Measurements from ENCODE around the gene CNOT2.

GRCh38 chr12:70244409-70244808 lies 1.2 kb downstream of the CNOT2 start:
- TF ChIP-seq CTCF (IDR thresholded peaks at IDR 0.05; ENCODE audit: low read depth, low read length, missing input control) (no peak), RAD21 (IDR thresholded peaks at IDR 0.05) (no peak), REST (IDR thresholded peaks at IDR 0.05) (no peak), ATF3 (IDR thresholded peaks at IDR 0.05) (no peak), EGR1 (IDR thresholded peaks at IDR 0.05; ENCODE audit: low read depth in 2 of 2) (no peak), SP1 (IDR thresholded peaks at IDR 0.05) (no peak), YY1 (IDR thresholded peaks at IDR 0.05) (no peak), MAX (IDR thresholded peaks at IDR 0.05) (no peak)

Measured in liver (tissue), 3 donors.